ENCODE data around the gene SLC47A2.

The SLC47A2 gene

GRCh38 chr17:19729900-19730299, 13.5 kb upstream of the SLC47A2 start:
- in situ Hi-C loops (cut with MboI; ENCODE audit: low pct_unique_long_range_greater_than_20kb, low sequenced_read_pairs, unreplicated experiment): no loop called here
- TF ChIP-seq, protein P1, sequence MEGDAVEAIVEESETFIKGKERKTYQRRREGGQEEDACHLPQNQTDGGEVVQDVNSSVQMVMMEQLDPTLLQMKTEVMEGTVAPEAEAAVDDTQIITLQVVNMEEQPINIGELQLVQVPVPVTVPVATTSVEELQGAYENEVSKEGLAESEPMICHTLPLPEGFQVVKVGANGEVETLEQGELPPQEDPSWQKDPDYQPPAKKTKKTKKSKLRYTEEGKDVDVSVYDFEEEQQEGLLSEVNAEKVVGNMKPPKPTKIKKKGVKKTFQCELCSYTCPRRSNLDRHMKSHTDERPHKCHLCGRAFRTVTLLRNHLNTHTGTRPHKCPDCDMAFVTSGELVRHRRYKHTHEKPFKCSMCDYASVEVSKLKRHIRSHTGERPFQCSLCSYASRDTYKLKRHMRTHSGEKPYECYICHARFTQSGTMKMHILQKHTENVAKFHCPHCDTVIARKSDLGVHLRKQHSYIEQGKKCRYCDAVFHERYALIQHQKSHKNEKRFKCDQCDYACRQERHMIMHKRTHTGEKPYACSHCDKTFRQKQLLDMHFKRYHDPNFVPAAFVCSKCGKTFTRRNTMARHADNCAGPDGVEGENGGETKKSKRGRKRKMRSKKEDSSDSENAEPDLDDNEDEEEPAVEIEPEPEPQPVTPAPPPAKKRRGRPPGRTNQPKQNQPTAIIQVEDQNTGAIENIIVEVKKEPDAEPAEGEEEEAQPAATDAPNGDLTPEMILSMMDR (IDR thresholded peaks at IDR 0.05; ENCODE audit: extremely low read depth, insufficient read depth, missing control alignments): no peak
- DNase-seq (ENCODE audit: low spot score): no peak

DNA sequence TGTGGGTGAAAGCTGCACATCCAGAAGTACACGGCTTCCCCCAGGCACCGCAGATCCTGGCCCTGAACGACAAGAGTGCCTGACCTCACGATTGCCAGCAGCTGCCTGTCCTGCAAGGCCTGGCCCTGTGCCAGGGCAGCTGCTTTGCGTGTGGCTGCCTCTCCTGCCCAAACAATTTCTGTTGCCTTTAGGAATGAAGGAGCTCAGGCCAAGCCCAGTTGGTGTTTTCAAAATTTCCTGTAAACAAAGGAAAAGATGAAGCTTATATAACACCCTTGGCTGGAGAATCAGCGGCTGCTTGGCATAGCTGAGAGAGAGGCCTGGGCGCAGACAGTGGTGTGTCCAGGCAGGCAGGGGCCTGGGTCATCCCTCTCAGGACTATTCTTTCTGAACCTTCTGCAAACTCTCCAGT, 11.7 kb upstream of the SLC47A2 start:
- in situ Hi-C loops (cut with MboI; ENCODE audit: low pct_unique_long_range_greater_than_20kb, low sequenced_read_pairs, unreplicated experiment): no loop called here
- TF ChIP-seq, protein P1 (IDR thresholded peaks at IDR 0.05; ENCODE audit: extremely low read depth, insufficient read depth, missing control alignments): no peak
- no peak for DNase-seq (ENCODE audit: low spot score)

GRCh38 chr17:19727501-19728078, 11.2 kb upstream of the SLC47A2 start:
- TF ChIP-seq, protein P1 (IDR thresholded peaks at IDR 0.05; ENCODE audit: extremely low read depth, insufficient read depth, missing control alignments): no peak
- in situ Hi-C loops (cut with MboI; ENCODE audit: low pct_unique_long_range_greater_than_20kb, low sequenced_read_pairs, unreplicated experiment): no loop called here
- DNase-seq (ENCODE audit: low spot score): no peak

- in situ Hi-C loops (cut with MboI; ENCODE audit: low pct_unique_long_range_greater_than_20kb, low sequenced_read_pairs, unreplicated experiment): no loop called here
- TF ChIP-seq, protein P1 (IDR thresholded peaks at IDR 0.05; ENCODE audit: extremely low read depth, insufficient read depth, missing control alignments): no peak
- DNase-seq (ENCODE audit: low spot score): no peak
These were observed 10.4 kb upstream of the SLC47A2 start for GRCh38 chr17:19726631-19727376.

DNA sequence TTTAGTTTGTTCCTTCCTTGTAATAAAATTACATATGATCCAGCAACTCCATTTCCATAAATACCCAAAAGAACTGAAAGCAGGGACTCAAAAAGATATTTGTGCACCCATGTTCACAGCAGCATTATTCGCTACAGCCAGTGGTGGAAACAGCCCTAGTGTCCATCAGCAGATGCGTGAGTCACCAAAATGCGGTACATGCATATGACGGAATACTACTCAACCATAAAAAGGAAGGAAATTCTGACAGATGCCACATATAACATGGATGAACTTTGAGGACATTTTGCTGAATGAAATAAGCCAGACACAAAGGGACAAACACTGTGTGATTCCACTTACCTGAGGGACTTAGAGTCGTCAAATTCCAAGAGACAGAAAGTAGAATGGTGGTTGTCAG, 9.1 kb upstream of the SLC47A2 start:
- in situ Hi-C loops (cut with MboI; ENCODE audit: low pct_unique_long_range_greater_than_20kb, low sequenced_read_pairs, unreplicated experiment): no loop called here
- DNase-seq (ENCODE audit: low spot score): no peak
- TF ChIP-seq, protein P1 (IDR thresholded peaks at IDR 0.05; ENCODE audit: extremely low read depth, insufficient read depth, missing control alignments): no peak

DNA sequence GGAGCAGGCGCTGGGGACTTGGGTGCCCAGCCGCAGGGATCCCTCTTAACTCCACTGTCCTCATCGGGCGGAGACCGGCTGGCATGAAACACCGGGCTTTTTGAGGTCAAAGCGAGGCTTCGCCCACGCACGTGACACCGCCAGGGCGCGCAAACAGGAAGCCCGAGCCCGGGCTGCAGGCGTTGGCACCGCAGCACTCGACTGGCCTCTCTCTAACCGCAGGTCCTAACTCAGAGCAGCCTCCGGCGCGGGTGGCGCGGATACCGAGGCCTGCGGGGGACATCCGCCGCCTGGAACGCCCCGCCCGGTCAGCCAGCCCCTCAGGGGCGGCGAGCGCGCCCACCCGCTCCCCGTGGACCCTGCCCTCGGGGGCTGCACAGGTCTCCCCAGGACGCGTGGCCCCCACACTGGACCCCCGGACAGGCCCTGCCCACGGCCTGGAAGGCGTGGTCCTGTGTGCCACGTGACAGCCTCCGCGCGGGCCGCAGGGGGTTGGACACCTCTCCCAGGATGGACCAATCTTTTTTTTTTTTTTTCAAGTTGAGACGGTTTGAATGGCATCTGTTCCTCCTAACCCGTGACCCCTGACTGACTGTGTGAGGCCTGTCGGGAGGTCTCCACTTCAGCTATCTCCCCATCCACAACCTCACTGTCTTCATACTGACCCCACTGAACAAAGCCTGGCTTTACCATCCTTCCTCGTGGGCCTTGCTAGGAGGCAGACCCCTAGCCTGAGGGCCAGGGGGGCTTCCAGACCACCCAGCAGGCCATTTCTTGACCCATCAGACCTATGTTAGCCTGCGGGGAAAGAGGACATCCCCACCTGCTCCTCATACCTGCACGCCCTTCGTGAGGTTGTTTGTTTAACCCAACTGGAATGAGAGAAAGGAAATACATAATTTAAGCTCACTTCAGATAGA, 8.4 kb upstream of the SLC47A2 start:
- DNase-seq (ENCODE audit: low spot score): no peak
- TF ChIP-seq, protein P1 (IDR thresholded peaks at IDR 0.05; ENCODE audit: extremely low read depth, insufficient read depth, missing control alignments): no peak
- in situ Hi-C loops (cut with MboI; ENCODE audit: low pct_unique_long_range_greater_than_20kb, low sequenced_read_pairs, unreplicated experiment): loop anchor here (25.0 kb wide), 1 partner anchor 112 kb away; no protein-coding TSS in a partner anchor

All from GM13977 (cell line).